ENCODE results near the gene MKRN3.
A peak's percentile ranks its signal among the peaks of the same experiment; 100 is the strongest.

The MKRN3 gene

DNA sequence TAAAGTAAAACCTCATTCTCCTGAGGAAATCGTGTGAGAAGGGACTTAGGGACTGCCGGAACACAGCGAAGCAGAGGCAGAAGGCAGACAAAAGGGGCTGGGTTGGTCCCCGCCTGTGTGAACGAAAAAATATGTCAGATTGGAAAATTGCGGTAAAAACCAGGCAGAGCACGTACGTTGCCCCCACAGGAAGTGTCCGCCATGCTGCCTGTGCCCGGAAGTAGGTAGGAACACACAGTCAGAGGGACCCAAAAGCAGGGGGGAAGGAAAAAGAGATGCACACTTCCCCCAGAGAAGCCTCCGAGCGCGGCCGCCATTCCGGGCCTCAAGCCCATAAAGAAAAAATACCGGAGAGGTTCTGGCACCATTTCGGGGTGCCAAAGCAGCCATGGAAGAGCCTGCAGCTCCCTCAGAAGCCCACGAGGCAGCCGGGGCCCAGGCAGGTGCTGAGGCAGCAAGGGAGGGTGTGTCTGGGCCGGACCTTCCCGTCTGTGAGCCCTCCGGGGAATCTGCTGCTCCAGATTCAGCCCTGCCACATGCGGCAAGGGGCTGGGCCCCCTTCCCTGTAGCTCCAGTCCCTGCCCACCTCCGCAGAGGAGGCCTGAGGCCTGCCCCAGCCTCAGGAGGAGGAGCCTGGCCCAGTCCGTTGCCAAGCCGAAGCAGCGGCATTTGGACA lies at the start of gene MKRN3:
MKRN3 (plus strand) TSS at position 280 of the 676 bp plus-strand sequence; CDS start at position 389, 109 bp downstream.
- DNase-seq (ENCODE audit: low read depth in 1 of 2, low spot score in 1 of 2), result peak in 1 of 2 donors; percentile 21

DNA sequence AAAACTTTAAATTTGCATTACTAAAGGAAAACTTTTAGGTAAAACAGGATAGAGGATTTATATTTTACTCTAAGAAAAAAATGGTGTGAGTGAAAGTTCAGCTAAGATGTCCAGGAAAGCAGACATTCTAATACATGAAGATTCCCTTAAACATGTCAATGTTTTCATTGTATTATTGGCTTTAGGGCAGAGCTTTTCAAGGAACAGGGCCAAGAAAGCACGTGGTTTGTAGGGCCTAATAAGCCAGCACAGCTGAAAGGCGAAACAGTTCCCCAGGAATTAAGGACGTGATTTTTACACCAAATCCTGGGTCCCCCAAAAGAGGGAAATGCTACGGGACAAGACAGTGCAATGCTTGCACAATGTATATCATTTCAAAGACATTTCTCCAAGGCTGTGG lies 48.6 kb upstream of the MKRN3 start:
- no peak for DNase-seq (ENCODE audit: low read depth in 1 of 2, low spot score in 1 of 2)

GRCh38 chr15:23518104-23518503 lies 47.4 kb upstream of the MKRN3 start:
- DNase-seq (ENCODE audit: low read depth in 1 of 2, low spot score in 1 of 2), result no peak

GRCh38 chr15:23524816-23525215 lies 40.7 kb upstream of the MKRN3 start:
- no peak for DNase-seq (ENCODE audit: low read depth in 1 of 2, low spot score in 1 of 2)

DNA sequence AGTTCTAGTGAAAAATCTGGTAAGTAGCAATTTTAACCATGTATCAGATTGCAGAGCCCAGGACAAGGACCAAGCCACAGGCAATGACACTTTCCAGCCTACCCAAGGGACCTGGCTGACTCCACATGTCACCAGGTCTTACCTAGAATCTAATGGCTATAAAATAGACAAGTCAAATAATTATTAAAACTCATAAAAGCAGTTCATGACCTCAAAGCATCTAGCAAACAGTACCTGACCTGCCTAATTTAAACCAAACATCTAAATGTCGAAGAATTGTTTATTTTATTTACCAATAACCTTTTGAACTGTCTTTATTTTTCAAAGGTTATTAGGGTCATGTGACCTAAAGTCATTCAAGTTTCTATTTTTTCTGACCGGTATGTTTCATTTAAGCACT lies 35.6 kb upstream of the MKRN3 start:
- DNase-seq (ENCODE audit: low read depth in 1 of 2, low spot score in 1 of 2), result no peak

- no peak for DNase-seq (ENCODE audit: low read depth in 1 of 2, low spot score in 1 of 2)
Observed at GRCh38 chr15:23532024-23532423, 33.5 kb upstream of the MKRN3 start.

DNA sequence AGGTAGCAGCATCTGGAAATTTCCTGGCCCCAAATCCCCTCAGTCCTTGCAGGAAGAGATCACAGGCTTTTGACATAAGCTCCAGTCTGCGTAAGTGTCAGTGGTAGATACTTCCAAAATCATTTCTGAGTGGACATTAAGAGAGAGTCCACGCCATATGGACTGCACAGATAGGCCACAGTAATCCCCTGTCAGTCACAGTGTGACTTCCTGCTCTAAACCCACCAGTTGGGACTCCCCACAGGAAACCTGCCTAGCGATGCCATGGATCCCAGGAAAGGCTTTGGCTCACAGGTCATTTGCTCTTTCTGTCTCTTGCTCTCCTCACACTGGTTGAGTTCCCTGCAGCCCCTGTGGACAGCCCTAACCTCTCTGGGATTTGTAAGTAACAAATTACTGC lies 28.8 kb upstream of the MKRN3 start:
- DNase-seq (ENCODE audit: low read depth in 1 of 2, low spot score in 1 of 2), result no peak

DNA sequence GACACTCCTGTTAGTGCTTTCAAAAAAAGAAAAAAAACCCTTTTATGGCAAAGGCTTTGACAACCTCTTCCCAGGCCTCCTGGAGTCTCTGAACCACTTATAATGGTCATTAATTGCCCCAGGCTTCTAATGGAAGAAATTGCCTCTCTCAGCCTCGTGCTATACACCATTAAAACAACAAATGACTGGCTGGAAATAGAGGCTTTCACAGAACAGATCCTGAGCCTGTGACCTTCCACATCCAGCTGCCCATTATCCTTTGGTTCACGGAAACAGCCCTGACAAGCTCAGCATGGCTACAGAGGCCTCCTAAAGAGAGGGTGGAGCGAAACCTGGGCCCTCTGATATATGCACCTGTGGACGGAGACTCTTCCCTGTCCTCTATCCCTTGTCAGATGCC lies 26.8 kb upstream of the MKRN3 start:
- no peak for DNase-seq (ENCODE audit: low read depth in 1 of 2, low spot score in 1 of 2)

DNA sequence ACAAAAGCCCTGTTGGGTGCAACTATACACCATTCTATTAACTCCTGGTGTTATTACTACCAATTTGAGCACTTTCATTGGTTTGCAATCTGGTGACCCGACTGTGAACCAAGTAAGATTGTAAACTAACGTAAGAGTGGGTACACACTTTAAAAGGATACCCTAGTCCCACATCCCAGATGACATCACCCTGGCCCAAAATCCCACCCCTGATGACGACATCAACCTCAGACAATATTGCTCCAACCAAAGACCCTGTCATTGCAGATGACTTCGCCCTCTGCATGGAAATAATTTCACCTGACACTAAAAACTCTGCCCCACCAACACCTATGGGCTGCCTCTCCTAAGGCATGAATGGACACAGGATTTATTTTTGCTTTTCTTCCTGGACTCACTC lies 25.6 kb upstream of the MKRN3 start:
- DNase-seq (ENCODE audit: low read depth in 1 of 2, low spot score in 1 of 2), result no peak

DNA sequence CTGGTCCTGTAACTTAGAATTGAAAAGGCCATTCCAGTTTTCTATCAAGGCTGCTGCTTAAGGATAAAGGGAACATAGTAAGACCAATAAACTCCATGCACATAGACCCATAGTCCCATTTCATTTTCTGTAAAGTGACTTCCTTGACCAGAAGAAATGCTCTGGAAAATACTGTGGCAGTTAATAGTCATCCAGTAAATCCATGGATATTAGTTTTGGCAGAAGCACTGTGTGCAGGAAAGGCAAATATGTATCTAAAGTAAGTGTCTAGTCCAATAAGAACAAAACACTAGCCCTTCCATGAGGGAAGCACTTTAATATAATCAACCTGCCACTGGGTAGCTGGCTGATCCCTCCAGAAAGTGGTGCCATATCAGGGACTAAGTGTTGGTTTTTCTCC lies 19.3 kb upstream of the MKRN3 start:
- no peak for DNase-seq (ENCODE audit: low read depth in 1 of 2, low spot score in 1 of 2)

DNA sequence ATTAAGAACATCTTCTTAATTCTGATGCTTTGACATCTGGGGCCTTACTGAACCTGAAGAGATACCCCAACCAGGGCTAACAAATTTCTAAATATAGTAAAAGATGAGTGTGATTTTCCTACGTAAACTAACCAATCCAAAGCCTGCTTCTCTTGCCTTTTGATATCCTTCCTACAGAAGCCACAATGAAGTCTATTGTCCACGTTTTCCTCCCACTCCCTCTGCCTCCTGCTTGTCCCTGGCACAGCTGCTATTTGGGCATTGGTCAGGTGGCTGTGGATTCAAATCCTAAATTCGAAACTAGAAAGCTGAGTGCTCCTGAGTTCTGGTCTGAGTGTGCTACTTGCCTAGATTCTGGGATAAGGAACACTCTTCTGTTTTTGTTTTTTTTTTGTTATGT lies 17.4 kb upstream of the MKRN3 start:
- no peak for DNase-seq (ENCODE audit: low read depth in 1 of 2, low spot score in 1 of 2)

DNA sequence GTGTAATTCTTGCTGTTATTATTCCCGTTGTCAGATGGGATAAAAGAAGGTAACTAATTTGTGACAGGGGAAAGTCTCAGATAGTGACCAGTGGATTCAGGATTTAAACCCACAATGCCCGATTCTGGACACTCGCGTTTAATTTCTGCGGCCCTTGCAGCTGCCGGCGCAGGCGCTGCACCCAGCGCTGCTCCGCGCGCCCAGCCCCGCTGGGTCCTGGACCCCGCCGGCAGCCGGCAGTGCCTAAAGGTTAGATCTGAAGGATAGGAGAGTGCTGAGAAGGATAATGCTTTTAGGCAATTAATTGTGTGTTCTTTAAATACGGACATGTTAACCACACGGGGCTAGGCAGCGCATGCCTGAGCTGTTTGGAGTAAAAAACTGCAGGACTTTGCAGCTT lies 3.6 kb upstream of the MKRN3 start:
- no peak for DNase-seq (ENCODE audit: low read depth in 1 of 2, low spot score in 1 of 2)

DNA sequence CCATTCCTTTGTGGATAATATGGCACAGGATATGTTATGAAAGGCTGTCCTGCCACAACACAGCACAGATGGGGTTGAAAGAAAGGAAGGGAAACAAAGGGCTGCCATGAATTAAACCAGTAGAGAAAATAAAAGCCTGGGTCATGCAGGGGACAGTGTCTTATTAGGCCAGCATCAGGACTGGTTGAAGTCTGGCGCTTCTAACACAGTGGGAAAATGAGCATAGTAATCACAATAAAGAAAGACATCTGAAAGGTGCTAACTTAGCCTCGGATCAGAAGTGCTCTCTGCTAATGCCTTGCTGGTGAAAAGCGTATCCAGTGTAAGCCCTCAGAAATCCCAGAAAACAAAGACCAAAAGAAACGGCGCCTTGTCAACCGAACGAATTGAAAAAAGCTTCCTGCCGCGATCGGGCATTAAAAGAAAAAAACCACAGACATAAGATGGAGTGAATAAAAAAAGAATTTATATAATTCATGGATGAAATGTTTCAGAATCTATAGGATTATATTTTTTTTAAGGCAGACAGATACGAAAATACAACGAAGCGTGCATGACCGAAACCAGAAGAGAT lies 566 bp upstream of the MKRN3 start:
- no peak for DNase-seq (ENCODE audit: low read depth in 1 of 2, low spot score in 1 of 2)

- peak in 1 of 2 donors; percentile 4 for DNase-seq (ENCODE audit: low read depth in 1 of 2, low spot score in 1 of 2)
Observed at GRCh38 chr15:23566071-23566554, 639 bp downstream of the MKRN3 start.

DNA sequence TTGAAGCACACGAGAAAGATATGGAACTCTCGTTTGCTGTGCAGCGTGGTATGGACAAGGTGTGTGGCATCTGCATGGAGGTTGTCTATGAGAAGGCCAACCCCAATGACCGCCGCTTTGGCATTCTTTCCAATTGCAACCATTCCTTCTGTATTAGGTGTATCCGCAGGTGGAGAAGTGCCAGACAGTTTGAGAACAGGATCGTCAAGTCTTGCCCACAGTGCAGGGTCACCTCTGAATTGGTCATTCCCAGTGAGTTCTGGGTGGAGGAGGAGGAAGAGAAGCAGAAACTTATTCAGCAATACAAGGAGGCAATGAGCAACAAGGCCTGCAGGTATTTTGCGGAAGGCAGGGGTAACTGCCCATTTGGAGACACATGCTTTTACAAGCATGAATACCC lies 1.2 kb downstream of the MKRN3 start:
- DNase-seq (ENCODE audit: low read depth in 1 of 2, low spot score in 1 of 2), result no peak

- no peak for DNase-seq (ENCODE audit: low read depth in 1 of 2, low spot score in 1 of 2)
Observed at GRCh38 chr15:23567921-23568320, 2.4 kb downstream of the MKRN3 start.

- DNase-seq (ENCODE audit: low read depth in 1 of 2, low spot score in 1 of 2), result no peak
Observed at GRCh38 chr15:23569151-23569925, 3.9 kb downstream of the MKRN3 start.

GRCh38 chr15:23570486-23570885 lies 5.0 kb downstream of the MKRN3 start:
- no peak for DNase-seq (ENCODE audit: low read depth in 1 of 2, low spot score in 1 of 2)

DNA sequence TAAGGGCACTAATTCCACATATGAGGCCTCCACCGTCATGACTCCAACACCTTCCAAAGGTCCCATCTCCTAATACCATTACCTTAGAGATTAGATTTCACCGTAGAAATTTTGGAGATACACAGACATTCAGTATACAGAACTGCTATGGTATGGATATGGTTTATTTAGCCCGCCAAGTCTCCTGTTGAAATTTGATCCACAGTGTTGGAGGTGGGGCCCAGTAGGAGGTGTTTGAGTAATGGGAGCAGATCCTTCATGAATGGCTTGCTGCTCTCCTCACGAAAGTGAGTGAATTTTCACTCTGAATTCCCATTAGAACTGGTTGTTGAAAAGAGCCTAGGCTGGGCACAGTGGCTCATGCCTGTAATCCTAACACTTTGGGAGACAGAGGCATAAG lies 7.4 kb downstream of the MKRN3 start:
- no peak for DNase-seq (ENCODE audit: low read depth in 1 of 2, low spot score in 1 of 2)

- no peak for DNase-seq (ENCODE audit: low read depth in 1 of 2, low spot score in 1 of 2)
Observed at GRCh38 chr15:23574742-23575141, 9.3 kb downstream of the MKRN3 start.

- no peak for DNase-seq (ENCODE audit: low read depth in 1 of 2, low spot score in 1 of 2)
Observed at GRCh38 chr15:23576061-23576460, 10.6 kb downstream of the MKRN3 start.

GRCh38 chr15:23578521-23579150 lies 13.2 kb downstream of the MKRN3 start:
- DNase-seq (ENCODE audit: low read depth in 1 of 2, low spot score in 1 of 2), result no peak
